DMS153 (cell line): Measurements from ENCODE around the gene ITPKA.

Experiments
- DNase-seq: peaks from one replicate; lab custom pipeline; 2025; lab: John Stamatoyannopoulos, UW

ITPKA gene

DNA sequence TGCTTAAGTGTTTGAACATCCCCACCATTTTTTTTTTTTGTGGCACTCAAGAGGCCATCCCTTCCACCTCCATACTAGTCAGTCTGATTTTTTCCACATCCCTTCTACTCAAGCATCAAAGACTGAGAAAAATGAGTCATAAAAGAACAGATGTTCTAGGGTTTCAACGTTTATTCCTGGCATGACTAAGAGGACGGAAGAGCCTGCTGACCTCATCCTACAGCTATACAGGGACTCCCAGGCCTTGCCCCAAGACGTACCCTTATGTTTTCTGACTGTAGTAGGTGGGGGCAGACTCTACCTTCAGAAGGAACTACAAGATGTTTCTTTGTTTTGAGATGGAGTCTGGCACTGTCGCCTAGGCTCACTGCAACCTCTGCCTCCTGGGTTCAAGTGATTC is 3.3 kb upstream of the ITPKA start:
- DNase-seq: no peak

DNA sequence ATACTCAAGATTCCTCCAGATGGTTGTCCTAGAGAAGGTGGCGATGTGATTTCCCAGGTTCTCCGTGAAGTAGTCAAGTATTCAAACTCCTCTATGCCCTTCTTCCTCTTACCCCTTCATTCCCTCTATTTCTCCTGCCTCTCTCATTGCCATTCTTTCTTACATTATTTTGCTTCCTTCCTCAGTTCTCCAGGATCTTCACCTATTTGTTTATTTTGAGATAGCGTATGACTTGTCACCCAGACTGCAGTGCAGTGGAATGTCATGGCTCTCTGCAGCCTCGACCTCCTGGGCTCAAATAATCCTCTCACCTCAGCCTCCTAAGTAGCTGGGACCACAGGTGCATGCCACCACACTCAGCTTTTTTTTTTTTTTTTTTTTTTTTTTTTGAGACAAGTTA is 1.8 kb upstream of the ITPKA start:
- DNase-seq: no peak

DNA sequence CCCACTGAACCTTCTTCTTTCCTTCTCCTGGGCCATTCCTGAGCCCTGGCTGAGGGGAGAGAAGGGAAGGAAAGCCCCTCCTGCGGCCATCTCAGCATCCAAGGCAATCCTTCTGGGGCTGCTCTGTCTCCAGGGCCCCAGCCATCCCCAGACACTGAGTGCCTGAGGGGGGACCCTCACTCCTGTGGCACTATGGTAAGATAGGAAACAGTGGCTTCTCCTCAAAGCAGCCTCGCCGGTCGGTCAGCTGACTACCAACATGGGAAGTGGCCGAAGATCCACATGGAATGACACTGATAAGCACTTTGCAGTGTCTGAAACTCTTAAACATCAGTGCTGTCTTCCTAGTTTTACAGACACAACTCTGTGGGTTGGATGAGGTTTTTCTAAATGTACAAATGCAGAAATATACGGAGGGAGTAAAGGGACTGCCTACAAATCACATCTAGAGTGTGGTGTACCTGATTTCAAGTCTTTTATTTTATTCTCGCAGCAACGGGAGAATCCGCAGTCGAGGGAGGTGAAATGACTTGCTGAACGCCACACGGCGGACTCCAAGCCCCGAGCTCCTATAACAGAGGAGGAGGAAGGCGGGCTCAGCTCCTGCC is 973 bp upstream of the ITPKA start:
- no peak for DNase-seq

DNA sequence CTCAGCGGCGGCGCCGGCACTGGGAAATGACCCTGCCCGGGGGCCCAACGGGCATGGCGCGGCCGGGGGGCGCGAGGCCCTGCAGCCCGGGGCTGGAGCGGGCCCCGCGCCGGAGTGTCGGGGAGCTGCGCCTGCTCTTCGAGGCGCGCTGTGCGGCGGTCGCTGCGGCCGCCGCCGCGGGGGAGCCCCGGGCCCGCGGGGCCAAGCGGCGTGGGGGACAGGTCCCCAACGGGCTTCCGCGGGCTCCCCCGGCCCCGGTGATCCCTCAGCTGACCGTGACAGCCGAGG is 172 bp downstream of the ITPKA start:
- no peak for DNase-seq

DNA sequence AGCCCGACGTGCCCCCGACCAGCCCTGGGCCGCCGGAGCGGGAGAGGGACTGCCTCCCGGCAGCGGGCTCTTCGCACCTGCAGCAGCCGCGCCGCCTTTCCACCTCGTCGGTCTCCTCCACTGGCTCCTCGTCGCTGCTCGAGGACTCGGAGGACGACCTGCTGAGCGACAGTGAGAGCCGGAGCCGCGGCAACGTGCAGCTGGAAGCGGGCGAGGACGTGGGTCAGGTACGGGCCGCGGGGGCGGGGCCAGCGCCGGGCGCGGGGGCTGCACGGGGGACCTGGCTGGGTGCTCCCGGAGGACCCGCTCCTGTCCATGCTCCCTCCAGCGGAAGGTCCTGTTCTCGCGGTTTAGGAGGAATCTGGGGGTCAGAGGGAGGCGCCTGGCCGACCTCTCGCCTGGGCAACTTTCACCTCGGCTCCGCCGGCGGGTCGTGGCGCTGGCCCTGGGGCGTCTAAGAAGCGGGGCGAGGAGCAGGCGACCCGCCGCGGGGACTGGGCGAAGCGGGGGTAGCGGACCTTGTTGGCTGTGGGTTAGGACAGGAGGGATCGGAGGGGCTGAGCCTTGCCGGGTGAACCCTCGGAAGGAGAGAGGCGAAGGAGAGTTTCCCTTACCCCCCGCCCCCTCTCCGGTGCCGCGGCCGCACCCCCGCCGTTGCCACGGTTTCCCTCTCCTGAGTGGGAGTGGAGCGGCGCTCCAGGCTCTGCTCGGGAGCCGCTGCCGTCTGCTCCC is 682 bp downstream of the ITPKA start:
- no peak for DNase-seq

DNA sequence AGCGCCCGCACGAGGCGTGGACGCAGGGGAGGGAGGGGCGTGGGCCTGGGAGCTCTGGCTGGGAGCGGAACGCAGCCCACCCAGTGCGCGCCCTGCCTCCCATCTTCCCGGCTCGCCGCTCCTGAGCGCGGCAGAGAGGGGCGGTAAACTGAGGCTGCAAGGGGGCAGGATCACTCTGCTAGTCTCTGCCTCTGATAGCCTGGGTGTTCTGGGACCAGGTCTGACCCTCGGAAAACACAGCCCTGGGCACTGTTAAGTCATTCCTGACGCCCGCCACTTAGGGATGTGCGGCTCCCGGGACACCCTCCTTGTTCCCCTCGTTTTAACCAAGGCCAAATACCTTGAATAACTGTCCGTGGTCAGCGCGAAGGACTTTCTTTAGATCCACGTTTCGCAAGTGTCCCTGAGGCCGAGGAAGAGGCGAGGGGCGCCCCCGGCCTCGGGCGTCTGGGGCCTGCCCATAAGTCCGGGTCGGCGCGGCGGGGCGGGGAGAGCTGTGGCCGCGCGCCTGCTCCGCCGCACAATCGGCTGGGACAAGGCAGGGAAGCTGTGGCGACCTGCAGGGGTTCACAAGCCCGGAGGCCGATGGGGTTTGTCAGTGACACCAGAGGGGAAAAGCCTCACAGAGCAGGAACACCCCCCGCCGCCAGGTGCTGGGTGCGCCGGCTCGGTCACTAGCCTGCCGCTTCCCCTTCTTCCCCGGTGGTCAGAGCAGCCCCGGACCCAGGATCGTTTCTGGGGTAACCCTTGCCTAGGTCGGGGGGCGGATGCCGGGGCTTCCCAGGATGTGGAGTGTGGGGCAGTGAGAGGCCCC is 1.5 kb downstream of the ITPKA start:
- DNase-seq: no peak

DNA sequence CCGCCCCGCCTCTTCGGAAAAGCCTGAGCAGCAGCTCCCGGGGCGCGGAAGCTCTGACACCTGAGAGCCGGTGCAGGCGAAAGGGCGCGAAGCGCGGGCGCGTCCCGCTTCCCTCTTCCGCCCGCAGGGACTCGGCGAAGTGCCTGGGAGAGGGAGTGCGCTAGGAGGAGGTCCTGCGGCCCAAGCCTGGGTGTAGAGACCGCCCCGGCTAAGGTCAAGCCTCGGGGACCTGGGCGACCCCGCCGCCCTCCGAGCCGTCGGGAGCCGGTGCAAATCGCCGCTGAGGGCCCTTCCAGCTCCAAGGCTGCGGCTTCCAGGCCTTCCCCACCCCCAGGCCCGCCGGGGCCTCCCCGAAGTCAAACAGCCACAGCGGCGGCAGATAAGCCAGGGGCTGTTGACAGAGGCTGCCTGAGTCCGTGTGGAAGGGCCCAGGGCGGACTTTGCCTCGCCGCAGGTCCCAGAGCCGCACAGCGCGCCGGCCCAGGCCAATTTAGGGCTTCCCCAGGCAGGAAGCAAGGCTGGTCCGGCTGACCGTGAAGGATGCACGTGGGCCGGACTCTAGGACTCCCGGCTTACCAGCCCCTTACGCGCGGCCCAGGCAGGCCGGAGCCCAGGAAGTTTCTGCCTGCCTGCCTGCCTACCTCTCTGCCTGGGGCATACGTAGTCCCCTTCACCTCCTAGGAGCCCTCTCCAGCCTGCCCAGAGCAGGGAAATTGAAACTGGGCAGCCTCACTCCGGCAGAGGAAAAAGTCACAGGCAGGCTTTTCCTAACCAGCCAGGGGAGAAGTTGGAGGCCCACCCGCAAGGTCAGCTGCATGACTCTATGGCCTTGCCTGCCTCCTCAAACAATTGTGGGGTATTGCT is 2.3 kb downstream of the ITPKA start:
- no peak for DNase-seq

DNA sequence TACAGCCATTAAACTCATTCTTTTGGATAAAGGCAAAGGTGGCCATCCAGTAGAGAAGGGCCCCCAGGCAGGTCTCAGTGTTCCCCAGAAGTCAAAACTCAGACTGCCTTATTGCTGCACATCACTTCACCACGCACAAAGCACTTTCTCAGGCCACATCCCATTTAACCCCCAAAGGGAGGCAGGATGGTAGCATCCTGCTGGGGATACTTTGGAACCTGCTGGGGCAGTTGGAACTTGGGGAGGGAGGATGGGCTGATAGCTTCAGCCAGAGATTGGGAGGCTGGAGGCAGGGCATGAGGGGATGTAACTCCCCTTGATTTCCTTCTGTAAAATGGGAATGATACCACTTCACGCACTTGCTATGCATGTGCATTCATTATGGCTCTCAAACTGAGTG is 5.0 kb downstream of the ITPKA start:
- DNase-seq: no peak

DNA sequence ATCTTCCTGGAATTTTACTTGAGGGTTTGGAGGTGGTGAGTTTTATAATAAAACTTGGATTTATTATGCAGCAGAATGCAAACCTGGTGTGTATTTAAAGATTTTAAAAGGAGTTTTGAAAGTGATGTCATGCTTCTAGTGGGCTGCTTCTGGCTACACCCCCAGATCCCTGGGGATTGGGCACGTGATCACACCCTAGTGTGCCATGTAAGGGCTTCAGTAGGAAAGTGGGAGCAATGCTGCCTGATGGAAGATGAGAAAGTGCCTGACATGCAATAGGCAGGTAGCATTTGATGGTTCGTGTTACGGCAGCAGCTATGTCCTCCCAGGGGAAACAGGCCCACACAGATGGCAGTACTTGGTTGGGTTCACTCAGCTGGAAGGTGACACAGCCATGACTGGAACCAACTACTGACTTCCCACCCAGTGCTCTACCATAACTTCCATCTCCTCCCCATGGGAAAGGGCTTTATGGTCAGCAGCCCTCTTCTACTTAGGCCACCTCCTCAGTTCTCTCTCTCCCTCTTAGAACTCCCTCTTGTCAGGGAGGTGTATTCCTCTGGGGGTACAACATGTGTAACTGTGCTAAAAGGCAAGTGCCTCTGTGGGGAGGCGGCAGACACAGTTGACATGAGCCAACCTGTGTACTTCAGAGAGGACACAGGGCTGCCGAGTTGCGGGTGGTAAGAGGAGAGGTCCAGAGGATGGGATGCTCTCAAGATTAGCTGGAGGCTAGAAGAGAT is 5.6 kb downstream of the ITPKA start:
- DNase-seq: no peak

DNA sequence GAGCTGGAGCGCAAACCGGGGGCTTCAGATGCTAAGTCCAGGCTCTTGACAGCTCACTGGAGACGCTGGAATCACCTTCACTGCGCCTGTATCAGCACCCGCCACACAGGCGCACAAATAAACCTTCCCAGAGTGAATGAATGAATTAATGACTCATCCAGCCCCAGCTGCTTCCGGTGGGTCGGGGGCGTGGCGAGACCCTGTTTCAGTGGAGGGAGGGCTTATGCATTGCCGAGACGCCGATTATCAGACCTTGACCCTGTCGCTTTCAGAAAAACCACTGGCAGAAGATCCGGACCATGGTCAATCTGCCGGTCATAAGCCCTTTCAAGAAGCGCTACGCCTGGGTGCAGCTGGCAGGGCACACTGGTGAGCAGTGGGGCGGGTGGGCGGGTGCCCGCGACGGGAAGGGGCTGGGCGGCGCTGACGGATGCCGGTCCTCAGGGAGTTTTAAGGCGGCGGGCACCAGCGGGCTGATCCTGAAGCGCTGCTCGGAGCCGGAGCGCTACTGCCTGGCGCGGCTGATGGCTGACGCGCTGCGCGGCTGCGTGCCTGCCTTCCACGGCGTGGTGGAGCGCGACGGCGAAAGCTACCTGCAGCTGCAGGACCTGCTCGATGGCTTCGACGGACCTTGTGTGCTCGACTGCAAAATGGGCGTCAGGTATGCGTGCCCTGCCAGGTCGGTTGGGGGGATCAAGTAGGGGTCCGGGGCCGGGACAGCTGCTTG is 7.7 kb downstream of the ITPKA start:
- DNase-seq: no peak

DNA sequence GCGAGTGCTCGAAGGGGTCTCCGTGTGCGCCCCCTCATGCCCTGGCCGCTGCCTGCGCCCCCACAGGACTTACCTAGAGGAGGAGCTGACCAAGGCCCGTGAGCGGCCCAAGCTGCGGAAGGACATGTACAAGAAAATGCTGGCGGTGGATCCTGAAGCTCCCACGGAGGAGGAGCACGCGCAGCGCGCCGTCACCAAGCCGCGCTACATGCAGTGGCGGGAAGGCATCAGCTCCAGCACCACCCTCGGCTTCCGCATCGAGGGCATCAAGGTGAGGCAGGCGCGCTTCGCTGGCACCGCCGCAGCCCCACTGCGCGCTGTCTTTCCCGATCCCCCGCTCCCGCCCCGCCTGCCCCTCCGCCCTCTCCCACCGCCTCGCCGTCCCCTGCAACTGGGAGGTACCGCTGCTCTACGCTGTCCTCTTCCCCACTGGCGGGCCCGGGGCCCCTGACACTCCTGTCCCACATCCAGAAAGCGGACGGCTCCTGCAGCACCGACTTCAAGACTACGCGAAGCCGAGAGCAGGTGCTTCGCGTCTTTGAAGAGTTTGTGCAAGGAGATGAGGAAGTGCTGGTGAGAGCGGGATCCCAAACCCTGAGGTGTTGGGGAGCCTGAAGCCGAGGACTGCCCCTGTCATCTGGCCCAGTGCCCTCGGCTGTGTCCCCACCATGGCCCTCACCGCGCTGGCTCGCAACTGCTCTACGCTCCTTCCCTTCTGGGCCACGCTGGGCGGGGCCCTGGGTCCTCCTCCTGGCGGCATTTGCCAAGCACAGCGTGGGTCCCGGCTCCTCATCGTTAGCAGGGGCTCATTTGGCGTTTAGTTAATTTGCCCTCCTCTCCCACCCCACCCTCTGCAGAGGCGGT is 8.5 kb downstream of the ITPKA start:
- no peak for DNase-seq

DNA sequence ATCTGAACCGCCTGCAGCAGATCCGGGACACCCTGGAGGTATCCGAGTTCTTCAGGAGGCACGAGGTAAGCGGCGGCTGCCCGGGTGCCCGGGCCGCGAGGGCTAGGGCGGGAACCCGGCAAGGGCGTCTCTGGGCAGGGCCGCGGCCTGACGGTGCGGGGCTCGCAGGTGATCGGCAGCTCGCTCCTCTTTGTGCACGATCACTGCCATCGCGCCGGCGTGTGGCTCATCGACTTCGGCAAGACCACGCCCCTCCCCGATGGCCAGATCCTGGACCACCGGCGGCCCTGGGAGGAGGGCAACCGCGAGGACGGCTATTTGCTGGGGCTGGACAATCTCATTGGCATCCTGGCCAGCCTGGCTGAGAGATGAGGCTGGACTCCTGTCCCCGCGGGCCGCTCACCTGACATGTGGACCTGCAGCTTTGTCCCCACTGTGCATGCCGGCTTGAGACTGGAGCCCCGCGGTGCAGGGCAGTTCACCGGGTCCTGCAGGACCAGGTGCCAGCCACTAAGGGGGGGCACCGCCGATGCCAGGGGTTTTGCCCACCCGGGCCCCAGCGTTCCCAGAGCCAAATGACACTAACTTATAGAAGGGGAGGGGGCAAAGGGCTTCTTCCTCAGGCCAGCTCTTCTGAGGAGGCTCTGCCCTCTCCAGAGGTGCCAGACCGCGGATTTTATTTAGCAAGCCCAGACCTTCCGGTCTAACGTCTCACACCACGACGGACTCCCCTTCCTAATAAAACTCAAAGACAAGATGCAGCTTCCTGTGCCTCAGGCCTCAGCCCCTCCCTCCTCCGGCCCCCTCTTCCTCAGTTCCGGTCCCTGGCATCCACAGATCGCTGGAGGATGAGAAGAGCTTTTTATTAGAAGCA is 9.4 kb downstream of the ITPKA start:
- DNase-seq: no peak

DNA sequence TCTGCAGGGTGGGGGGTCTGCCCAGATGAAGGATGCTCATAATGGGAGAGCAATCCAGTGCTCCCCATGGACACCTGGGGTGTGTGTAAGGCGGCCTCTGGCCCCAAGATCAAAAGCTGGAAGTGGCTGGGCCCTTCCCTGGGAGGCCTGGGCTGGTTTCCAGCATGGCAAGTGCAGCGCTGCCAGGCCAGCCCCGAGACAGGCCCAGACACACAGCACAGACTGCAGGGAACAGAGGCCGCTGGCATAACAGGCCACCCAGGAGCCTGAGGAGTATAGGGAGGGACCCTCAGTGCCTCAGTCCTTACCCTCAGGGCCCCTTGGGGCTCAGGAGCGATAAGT is 10.0 kb downstream of the ITPKA start:
- no peak for DNase-seq

DNA sequence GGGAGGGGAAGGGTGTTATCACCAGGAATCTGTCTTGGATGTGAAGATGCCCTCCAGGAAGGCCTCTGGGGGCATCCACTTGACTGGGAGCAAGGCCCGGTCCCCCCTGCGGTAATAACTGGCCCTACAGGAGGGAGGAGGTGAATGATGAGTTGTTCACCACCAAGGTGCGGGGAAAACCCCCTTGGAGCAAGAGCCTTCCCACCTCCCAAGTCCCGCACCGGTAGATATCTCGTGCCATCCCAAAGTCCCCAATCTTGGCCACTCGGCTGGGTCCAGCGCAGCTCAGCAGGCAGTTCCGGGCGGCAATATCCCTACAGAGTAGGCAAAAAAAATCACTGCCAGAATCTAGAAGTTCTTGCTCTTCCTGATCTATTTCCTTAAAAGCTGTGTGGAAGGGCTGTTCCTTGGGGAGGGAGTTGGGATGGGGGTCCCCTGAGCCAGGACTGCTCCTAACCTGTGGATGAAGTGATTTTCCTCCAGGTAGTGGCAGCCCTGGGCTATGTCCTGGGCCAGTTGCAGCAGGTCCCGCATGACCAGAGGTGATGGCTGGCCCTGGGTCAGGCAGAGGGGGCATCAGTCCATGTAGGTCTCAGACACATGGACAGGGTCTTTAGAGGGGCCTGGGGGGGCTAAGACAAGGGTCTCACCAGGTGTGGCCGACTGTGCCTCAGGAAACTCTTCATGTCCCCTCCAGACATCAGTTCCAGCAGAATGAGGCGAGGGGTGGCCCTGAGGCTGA is 11.2 kb downstream of the ITPKA start:
- DNase-seq: no peak

DNA sequence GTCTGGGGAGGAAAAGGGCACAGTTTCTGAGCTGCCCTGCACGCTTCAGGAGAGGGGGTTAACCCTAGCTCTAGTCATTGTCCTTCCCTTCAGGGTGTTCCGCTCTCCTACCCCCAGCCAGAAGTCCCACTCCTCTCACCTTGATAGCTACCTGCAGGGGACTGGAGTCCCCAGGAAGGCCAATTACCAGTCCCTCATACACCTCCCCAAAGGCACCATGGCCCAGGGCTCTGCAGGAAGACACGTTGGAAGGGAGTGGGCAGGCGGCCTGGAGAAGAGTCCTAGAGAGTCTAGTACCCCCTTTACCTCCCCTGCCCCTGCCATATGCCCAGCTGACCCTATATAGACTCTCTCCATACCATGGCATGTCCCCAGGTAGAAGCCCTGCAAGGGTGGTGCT is 12.1 kb downstream of the ITPKA start:
- DNase-seq: no peak

DNA sequence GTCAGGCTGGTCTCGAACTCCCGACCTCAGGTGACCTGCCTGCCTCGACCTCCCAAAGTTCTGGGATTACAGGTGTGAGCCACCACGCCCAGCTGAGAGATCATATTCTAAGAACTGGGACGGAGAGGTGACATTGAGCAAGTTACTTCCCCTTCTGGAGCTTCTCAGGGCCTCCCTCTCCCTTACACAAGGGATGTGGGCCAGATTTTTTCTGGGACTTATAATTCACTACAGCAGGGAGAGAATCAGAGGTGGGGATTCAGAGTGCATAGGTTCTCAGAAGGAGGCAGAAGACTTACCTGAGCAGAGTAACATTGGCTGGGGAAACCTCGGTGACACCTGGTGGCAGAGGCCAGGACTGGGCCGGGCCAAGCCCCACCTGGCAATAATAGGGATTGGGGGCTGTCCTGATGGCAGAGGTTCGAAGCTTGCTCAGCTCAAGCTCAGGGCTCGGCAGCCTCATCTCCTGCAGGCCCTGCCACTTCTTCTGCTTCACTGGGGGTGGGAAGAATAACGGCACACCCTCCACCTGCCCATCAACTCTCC is 13.2 kb downstream of the ITPKA start:
- no peak for DNase-seq

DNA sequence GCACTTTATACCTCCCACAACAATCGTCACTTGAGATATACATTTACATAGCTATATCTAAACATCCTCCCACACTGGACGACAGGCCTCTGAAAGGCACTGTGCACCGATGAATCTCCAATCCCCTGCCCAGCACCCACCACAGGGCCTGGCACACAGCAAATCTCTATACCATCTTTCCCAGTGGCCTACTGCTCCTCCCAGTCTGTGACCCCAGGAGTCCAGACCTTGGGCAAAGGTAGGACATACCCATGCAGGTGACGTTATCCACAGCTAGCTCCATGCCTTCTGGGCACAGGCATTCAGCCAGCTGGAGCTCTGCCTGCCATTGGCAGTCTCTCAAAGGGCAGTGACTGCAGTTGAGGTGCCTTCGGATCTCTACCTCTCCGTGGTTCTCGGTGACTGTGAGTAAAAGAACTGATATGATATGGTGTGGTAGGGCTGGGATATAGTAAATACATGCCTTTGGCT is 14.2 kb downstream of the ITPKA start:
- no peak for DNase-seq

DNA sequence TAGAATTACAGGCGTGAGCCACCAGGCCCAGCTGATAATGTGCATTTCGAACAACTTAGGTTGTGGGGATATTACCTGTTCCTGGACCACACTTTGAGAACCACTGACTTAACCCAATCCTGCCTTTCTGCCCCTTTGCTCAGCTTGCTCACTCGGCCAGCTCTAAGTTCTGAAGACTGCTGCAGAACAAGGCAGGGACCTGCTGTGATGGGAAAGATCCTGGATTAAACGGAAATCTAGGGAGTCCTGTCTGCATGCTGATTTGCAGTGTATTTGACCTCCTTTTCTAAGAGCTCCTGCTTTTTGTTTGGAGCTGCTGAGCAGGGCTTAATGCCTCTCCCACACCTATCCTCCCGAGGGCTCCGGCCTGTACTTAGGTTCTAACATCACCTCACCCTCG is 17.1 kb downstream of the ITPKA start:
- DNase-seq: no peak
